Fibroblast of the aortic adventitia (primary cell): ENCODE results near the gene WDR87. TPM values are rescaled to one million over a fixed set of nuclear protein-coding genes. Genes with fewer than 3 reads are reported as not detected.

ENCODE experiments used
- DNase-seq: peaks from one replicate; pipeline ENCODE4 v3.0.0-alpha.2; 2010; ENCODE audit warnings: low read depth
- H3K4me3 ChIP-seq: 2 replicates; pipeline ENCODE4 v1.5.1; 2011; ENCODE audit warnings: low read depth, mild to moderate bottlenecking, control low read depth, low read length, moderate library complexity
- total RNA-seq: library from RNA; depleted of rRNA; stranded (reverse); fragments of >200 nt; gene quantifications from 2 replicates; pipeline ENCODE4 v1.2.3, GENCODE V29; 2012; ENCODE audit warnings: low replicate concordance
- TF ChIP-seq, protein P1 (sequence below): IDR thresholded peaks from 2 replicates; pipeline ENCODE4 v1.5.1; 2011; ENCODE audit warnings: mild to moderate bottlenecking, low read length, control low read depth, inconsistent platforms; ENCODE audit not compliant: insufficient read depth

Gene WDR87
- total RNA-seq, 1 donor = not detected

DNA sequence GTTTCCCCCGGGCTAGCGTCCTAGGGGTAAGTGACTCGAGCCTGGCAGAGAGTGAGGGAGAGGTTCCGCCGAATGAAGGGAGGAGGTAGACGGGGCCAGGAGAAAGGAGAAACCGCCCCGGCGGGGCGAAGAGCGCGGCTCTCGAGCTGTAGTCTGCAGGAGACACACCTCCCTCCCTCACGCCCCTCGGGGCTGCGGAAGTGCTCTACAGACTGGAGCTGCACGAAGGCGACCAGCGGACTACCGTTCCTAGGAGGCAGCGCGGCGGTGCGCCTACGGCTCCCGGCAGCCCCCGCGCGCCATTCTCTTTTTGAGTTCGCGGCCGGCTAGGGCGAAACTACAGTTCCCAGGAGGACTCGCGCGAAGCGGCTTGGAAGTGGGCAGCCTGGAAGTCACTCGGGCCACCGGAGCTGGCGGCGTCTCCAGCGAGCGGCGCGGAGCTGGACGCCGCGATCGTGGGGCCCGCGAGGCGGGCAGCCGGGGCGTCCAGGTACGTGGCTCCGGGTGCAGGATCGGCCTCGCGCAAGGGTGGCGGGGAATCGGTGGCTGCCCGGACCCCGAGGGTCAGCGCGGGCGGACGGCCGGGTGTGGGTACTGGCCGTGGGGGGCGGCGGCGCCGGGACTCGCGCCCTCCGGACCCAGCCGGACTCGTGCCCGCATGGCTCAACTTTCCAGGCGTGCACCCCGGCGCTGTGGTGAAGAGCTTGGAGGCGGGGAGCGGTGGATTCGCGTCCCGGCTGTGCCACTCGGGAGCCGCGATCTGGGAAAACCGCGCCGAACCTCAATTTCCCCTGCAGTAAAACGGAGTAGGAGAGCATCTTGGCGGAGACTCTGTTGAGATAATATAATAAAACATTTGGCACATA is 708 bp upstream of the WDR87 start, which contains the start of gene SIPA1L3:
Gene SIPA1L3, plus strand, starts transcription at position 340 of the 866 bp plus-strand sequence. CDS start 174,358 bp downstream, outside the sequence.
- peak; percentile 93 for DNase-seq
- TF ChIP-seq, protein P1, sequence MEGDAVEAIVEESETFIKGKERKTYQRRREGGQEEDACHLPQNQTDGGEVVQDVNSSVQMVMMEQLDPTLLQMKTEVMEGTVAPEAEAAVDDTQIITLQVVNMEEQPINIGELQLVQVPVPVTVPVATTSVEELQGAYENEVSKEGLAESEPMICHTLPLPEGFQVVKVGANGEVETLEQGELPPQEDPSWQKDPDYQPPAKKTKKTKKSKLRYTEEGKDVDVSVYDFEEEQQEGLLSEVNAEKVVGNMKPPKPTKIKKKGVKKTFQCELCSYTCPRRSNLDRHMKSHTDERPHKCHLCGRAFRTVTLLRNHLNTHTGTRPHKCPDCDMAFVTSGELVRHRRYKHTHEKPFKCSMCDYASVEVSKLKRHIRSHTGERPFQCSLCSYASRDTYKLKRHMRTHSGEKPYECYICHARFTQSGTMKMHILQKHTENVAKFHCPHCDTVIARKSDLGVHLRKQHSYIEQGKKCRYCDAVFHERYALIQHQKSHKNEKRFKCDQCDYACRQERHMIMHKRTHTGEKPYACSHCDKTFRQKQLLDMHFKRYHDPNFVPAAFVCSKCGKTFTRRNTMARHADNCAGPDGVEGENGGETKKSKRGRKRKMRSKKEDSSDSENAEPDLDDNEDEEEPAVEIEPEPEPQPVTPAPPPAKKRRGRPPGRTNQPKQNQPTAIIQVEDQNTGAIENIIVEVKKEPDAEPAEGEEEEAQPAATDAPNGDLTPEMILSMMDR = no peak
- H3K4me3 ChIP-seq = peak within 1 kb of the TSS; percentile 86

DNA sequence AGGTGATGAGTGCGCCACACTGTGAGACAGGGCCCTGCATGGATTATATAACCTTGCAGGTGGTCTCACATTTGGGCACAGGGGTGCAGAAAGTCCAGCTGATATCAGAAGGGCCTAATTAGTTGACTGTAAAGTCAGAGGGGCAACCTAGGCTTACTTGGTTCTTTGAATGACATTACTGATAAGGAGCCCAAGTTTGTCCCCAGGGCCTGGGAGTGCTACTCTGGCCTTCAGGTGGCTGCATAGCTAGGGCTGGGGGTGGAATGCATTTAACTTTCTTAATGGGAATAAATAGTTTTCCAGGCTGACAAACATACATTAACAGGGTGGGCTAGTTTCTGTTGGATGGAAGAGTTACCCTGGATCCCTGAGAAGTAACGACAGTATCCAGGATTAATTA is 3.3 kb downstream of the WDR87 start:
- TF ChIP-seq, protein P1 = no peak
- no peak overlapping the region for H3K4me3 ChIP-seq
- no peak for DNase-seq

DNA sequence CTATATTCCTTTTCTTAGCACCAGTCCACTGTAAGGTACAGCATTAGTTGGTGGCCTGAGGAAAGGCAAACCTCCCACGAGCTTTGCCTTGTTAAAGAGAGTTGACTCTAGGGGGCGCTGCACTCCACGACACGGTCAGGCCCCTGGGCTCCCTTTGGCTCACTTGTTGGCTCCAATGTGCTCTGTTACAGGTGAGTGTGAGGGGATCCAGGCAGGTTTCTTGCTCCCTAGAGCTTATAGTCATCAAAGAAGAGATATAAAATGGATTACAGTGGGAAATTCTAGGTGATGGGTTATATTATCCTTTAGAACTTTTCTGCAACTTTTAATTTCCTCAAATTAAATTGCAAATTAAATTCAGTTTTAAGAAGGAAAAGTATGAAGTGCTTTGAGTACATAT is 3.7 kb downstream of the WDR87 start:
- peak; percentile 77 for DNase-seq

DNA sequence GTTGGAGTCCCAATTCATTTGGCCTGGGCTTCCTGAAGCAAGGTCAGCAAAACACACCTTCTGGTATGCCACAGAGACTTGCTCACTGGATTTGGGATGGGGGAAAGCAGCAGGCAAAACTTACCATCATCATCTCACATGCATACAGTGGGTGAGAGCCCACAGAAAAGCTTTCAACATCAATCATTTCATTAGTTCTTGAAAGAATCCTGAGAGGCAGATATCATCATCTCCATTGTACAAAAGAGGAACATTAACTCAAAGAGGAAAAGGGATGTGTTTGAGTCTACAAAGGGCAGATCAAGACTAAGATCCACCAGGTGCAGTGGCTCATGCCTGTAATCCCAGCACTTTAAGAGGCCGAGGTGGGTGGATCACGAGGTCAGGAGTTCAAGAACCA is 6.4 kb downstream of the WDR87 start:
- no peak overlapping the region for H3K4me3 ChIP-seq
- TF ChIP-seq, protein P1 = no peak
- no peak for DNase-seq

More for the DNA sequence above, 3.7 kb downstream of the WDR87 start:
- TF ChIP-seq, protein P1 = peak; percentile 82
- H3K4me3 ChIP-seq = no peak overlapping the region

DNA sequence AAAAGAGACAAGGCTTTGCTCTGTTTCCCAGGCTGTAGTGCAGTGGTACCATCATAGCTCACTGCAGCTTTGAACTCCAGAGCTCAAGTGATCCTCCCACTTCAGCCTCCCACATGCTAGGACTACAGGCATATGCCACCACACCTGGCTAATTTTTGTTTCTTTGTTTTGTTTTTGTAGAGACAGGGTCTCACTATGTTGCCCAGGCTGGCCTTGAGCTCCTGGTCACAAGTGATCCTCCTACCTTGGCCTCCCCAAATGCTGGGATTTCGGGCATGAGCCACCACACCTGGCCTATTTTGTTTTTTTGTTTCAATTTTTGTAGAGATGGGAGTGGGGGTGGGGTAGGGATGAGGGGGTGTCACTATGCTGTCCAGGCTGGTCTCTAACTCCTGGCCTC is 6.9 kb downstream of the WDR87 start:
- DNase-seq = no peak
- TF ChIP-seq, protein P1 = no peak
- no peak overlapping the region for H3K4me3 ChIP-seq

DNA sequence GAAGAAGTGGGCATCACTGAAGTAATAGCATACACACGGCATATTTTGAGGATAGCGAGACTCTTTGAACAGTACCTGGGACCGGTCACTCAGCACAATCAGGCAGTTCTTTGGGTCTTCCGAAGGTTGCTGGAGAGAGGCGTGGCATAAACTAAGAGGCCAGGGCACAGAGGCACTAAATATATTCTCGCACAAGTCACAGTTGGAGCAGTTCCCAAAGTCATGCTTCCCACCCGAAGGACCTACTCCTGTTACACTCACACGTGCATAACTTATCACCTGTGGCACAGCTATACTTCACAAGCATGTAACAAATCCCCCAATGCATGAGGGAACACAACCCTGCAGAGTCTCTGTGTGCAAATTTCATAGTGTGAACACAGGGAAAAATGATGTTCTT is 10.2 kb downstream of the WDR87 start:
- DNase-seq = no peak
- TF ChIP-seq, protein P1 = no peak
- no peak overlapping the region for H3K4me3 ChIP-seq
